Panc1 (cell line): Measurements from ENCODE around the gene PSMA5. TPM values are rescaled to one million over a fixed set of nuclear protein-coding genes. Genes with fewer than 3 reads are reported as not detected.
"Not testable (repeated sequence)": the region's sequence is repeated elsewhere in the genome, so short reads cannot be mapped to it uniquely, and the experiment has no call there.

Experiments used
- ATAC-seq: fragments of 200-7000 bp; cut with Tn5 transposase; 2 replicates; pipeline ENCODE4 v1.9.1; 2020; ENCODE audit warnings: mild to moderate bottlenecking, moderate library complexity
- BruUV-seq: library from RNA; stranded (reverse); fragments of 400-500 nt; replicated peaks from 2 replicates; lab custom pipeline; 2021; lab: Mats Ljungman, UMichigan
- CTCF ChIA-PET: fragments of 300-600 bp; sonication (Branson Sonifier 250); formaldehyde crosslinking; loops from one replicate; lab custom pipeline; 2022; ENCODE audit warnings: antibody characterized with exemption; lab: Charles Lee
- POLR2A ChIA-PET: fragments of 300-600 bp; sonication (Branson Sonifier 250); formaldehyde crosslinking; loops from one replicate; lab custom pipeline; 2022; ENCODE audit warnings: antibody characterized with exemption; lab: Charles Lee
- DNase-seq: peaks from one replicate; pipeline ENCODE4 v3.0.0-alpha.2; 2010; ENCODE audit warnings: low read depth, low spot score
- H3K27ac ChIP-seq: 2 replicates; pipeline ENCODE4 v1.5.1; 2011; ENCODE audit warnings: mild to moderate bottlenecking, low read length, inconsistent platforms
- H3K27me3 ChIP-seq: fragments of 200-500 bp; sonication (Bioruptor generic); 2 replicates; pipeline ENCODE4 v1.6.0; 2014; ENCODE audit warnings: low read length, inconsistent platforms; ENCODE audit not compliant: control insufficient read depth, insufficient read depth
- H3K36me3 ChIP-seq: fragments of 200-500 bp; sonication (Bioruptor generic); 2 replicates; pipeline ENCODE4 v1.5.1; 2014; ENCODE audit warnings: inconsistent platforms, mild to moderate bottlenecking, low read length, moderate library complexity; ENCODE audit not compliant: control insufficient read depth, insufficient read depth
- H3K4me1 ChIP-seq: 2 replicates; pipeline ENCODE4 v1.5.1; 2011; ENCODE audit warnings: inconsistent platforms, mild to moderate bottlenecking, low read length, moderate library complexity; ENCODE audit not compliant: control insufficient read depth, insufficient read depth
- H3K4me3 ChIP-seq, 2 experiments: 2 replicates each; pipeline ENCODE4 v1.5.1; 2011 to 2012; ENCODE audit warnings: low read depth in 2 of 2, low read length in 2 of 2, mild to moderate bottlenecking in 2 of 2, inconsistent platforms in 1 of 2, moderate library complexity in 1 of 2
- H3K9me3 ChIP-seq: fragments of 200-500 bp; sonication (Bioruptor generic); 2 replicates; pipeline ENCODE4 v1.5.1; 2014; ENCODE audit warnings: low read depth, mild to moderate bottlenecking, inconsistent platforms, low read length, moderate library complexity; ENCODE audit not compliant: control insufficient read depth, insufficient read depth
- POLR2AphosphoS5 ChIP-seq: IDR thresholded peaks from 2 replicates; pipeline ENCODE4 v1.6.1; 2012; ENCODE audit warnings: mild to moderate bottlenecking, low read depth, low read length, moderate library complexity
- REST ChIP-seq, 2 experiments: IDR thresholded peaks; 2 replicates each; pipeline ENCODE4 v1.6.1; 2011 to 2012; ENCODE audit warnings: low read depth in 2 of 2, control low read depth in 1 of 2, low read length in 1 of 2, mild to moderate bottlenecking in 1 of 2, moderate library complexity in 1 of 2; ENCODE audit not compliant: insufficient read depth in 1 of 2
- SIN3A ChIP-seq: IDR thresholded peaks from 2 replicates; pipeline ENCODE4 v1.6.1; 2012; ENCODE audit warnings: low read depth, mild to moderate bottlenecking, low read length, moderate library complexity, borderline replicate concordance; ENCODE audit not compliant: insufficient read depth
- TCF7L2 ChIP-seq: IDR thresholded peaks from 2 replicates; pipeline ENCODE4 v1.6.1; 2011; ENCODE audit warnings: mild to moderate bottlenecking, low read depth, low read length, inconsistent platforms
- in situ Hi-C: cut with HindIII; loops from 2 replicates; pipeline ENCODE4 v1.10.0; 2016; ENCODE audit warnings: low sequenced_read_pairs, low pct_unique_long_range_greater_than_20kb
- intact Hi-C: fragments of 100-400 bp; cut with micrococcal nuclease; formaldehyde crosslinking; loops from one replicate; pipeline ENCODE4 v1.10.0; 2022; ENCODE audit not compliant: unreplicated experiment
- total RNA-seq: library from RNA; stranded (reverse); gene quantifications from one replicate; pipeline ENCODE4 v1.2.1, GENCODE V29; 2021; ENCODE audit not compliant: unreplicated experiment
- TF ChIP-seq, protein P1 (sequence below): fragments of 450-650 bp; IDR thresholded peaks from 2 replicates; pipeline ENCODE4 v1.5.1; 2017; ENCODE audit warnings: mild to moderate bottlenecking

PSMA5 gene
- total RNA-seq, 1 experiment from 2014 or later, result 118 TPM

GRCh38 chr1:109379422-109379821 is 46.8 kb downstream of the PSMA5 start:
- ChIA-PET POLR2A (no interaction called here), CTCF (interaction anchor here (0.6 kb wide), 1 partner anchor 183 kb away, joined by 3 read pairs; no protein-coding TSS in a partner anchor)
- ATAC-seq (no peak), DNase-seq (no peak)
- intact Hi-C loops, result no loop called here
- Histone ChIP-seq H3K4me3 (no peak overlapping the region), H3K4me1 (no peaks in the 10 kb centered on the region; the same call in 1 of the 2 replicates), H3K36me3 (no peaks in the 10 kb centered on the region), H3K27me3 (no peaks in the 10 kb centered on the region), H3K9me3 (no peaks in the 10 kb centered on the region), H3K27ac (no peak overlapping the region)
- in situ Hi-C loops, result no loop called here
- BruUV-seq, result no TSS peak
- TF ChIP-seq, protein P1, sequence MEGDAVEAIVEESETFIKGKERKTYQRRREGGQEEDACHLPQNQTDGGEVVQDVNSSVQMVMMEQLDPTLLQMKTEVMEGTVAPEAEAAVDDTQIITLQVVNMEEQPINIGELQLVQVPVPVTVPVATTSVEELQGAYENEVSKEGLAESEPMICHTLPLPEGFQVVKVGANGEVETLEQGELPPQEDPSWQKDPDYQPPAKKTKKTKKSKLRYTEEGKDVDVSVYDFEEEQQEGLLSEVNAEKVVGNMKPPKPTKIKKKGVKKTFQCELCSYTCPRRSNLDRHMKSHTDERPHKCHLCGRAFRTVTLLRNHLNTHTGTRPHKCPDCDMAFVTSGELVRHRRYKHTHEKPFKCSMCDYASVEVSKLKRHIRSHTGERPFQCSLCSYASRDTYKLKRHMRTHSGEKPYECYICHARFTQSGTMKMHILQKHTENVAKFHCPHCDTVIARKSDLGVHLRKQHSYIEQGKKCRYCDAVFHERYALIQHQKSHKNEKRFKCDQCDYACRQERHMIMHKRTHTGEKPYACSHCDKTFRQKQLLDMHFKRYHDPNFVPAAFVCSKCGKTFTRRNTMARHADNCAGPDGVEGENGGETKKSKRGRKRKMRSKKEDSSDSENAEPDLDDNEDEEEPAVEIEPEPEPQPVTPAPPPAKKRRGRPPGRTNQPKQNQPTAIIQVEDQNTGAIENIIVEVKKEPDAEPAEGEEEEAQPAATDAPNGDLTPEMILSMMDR, result no peak
- TF ChIP-seq POLR2AphosphoS5 (no peak), TCF7L2 (no peak), REST (IDR thresholded peaks at IDR 0.05; ENCODE audit: insufficient read depth in 1 of 2, low read depth in 2 of 2, low read length in 1 of 2) (no peak), SIN3A (no peak)

DNA sequence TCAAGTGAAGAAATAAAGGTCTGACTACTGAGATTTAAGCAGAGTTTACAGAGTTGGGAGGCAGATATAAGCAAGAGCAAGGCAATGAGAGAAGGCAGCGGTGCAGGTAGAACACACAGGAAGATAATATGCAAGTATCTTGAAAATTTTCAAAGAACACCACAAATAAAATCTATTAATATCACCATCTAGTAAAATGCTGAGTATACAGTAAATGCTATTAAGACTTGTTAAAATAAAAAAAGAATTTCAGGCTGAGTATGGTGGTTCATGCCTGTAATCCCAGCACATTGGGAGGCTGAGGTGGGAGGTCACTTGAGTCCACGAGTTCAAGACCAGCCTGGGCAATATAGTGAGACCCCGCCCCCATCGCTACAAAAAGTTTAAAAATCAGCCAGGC is 48.5 kb downstream of the PSMA5 start:
- Histone ChIP-seq H3K27ac (no peak overlapping the region), H3K4me3 (no peak overlapping the region), H3K9me3 (no peaks in the 10 kb centered on the region), H3K27me3 (no peaks in the 10 kb centered on the region), H3K4me1 (no peaks in the 10 kb centered on the region), H3K36me3 (no peaks in the 10 kb centered on the region)
- CTCF ChIA-PET, result no interaction called here
- DNase-seq, result no peak
- TF ChIP-seq POLR2AphosphoS5 (no peak), REST (IDR thresholded peaks at IDR 0.05; ENCODE audit: insufficient read depth in 1 of 2, low read depth in 2 of 2, low read length in 1 of 2) (no peak), SIN3A (no peak), TCF7L2 (no peak)
- TF ChIP-seq, protein P1, result no peak
- in situ Hi-C loops, result no loop called here
- no TSS peak for BruUV-seq
- intact Hi-C loops, result no loop called here
- POLR2A ChIA-PET, result interaction anchor here (0.7 kb wide), 1 partner anchor 30 kb away, joined by 3 read pairs; no protein-coding TSS in a partner anchor
- ATAC-seq, result no peak

DNA sequence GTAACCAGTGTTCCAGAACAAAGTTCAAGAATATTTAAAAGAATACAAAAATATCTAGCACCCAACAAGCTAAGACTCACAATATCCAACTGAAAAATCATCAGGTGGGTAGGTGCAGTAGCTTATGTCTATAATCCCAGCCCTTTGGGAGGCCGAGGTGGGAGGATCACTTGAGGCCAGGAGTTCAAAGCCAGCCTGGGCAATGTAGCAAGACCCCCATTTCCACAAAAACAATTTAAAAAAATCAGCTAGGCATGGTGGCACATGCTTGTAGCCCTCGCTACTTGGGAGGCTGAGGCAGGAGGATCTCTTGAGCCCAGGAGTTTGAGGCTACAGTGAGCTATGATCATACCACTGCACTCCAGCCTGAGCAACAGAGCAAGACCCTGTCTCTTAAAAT is 52.6 kb downstream of the PSMA5 start:
- H3K9me3 ChIP-seq, H3K4me1 ChIP-seq, in situ Hi-C loops, intact Hi-C loops, H3K36me3 ChIP-seq, H3K27ac ChIP-seq, BruUV-seq, DNase-seq, CTCF ChIA-PET, ATAC-seq, H3K4me3 ChIP-seq, H3K27me3 ChIP-seq: not testable (repeated sequence)
- POLR2A ChIA-PET, result interaction anchor here (0.6 kb wide), 1 partner anchor 35 kb away, joined by 3 read pairs; no protein-coding TSS in a partner anchor
